HCT116 (cell line): Measurements from ENCODE around the gene FABP1. TPM values are rescaled to one million over a fixed set of nuclear protein-coding genes. Genes with fewer than 3 reads are reported as not detected.

Experiments
- ATAC-seq: fragments of 200-7000 bp; cut with Tn5 transposase; 2 replicates; pipeline ENCODE4 v1.9.1; 2020; ENCODE audit warnings: mild to moderate bottlenecking, moderate library complexity
- BruUV-seq: library from RNA; stranded (reverse); fragments of 400-500 nt; replicated peaks from 2 replicates; lab custom pipeline; 2021; lab: Mats Ljungman, UMichigan
- CTCF ChIA-PET: fragments of 300-600 bp; sonication (Branson Sonifier 250); formaldehyde crosslinking; loops from one replicate; lab custom pipeline; 2021; ENCODE audit warnings: antibody characterized with exemption; lab: Charles Lee
- POLR2A ChIA-PET: fragments of 300-600, 350-600 bp; sonication (Branson Sonifier 250); formaldehyde crosslinking; loops from one replicate; lab custom pipeline; 2021; ENCODE audit warnings: antibody characterized with exemption; lab: Charles Lee
- RAD21 ChIA-PET, 2 experiments: fragments of 300-600 bp; sonication (Branson Sonifier 250); formaldehyde crosslinking; loops; one replicate each; lab custom pipeline; 2023; ENCODE audit warnings: low total read pairs in 2 of 2; ENCODE audit not compliant: uncharacterized antibody in 2 of 2, unreplicated experiment in 2 of 2, low non-redundant PET in 1 of 2; lab: Charles Lee
- DNase-seq: peaks from one replicate; pipeline ENCODE4 v3.0.0-alpha.2; 2010; ENCODE audit warnings: low read depth, low spot score
- H2AFZ ChIP-seq: fragments of 200-600 bp; shearing (Covaris generic), sonication (generic); 2 replicates; pipeline ENCODE4 v1.6.1; 2017; ENCODE audit warnings: low read depth, mixed run types, mixed read lengths, antibody characterized with exemption, low read length; ENCODE audit not compliant: poor library complexity, severe bottlenecking
- H3K27ac ChIP-seq: 2 replicates; pipeline ENCODE4 v1.5.1; 2012; ENCODE audit warnings: low read depth, low read length
- H3K27me3 ChIP-seq: fragments of 200-600 bp; sonication (generic); 2 replicates; pipeline ENCODE4 v1.6.1; 2016; ENCODE audit warnings: mixed run types, low read length, mixed read lengths; ENCODE audit not compliant: insufficient read depth
- H3K36me3 ChIP-seq, 2 experiments: fragments of 200-500 bp in 1 of 2; fragments of 200-600 bp in 1 of 2; sonication (Bioruptor generic) in 1 of 2; sonication (generic) in 1 of 2; 2 replicates each; pipeline versions ENCODE4 v1.5.1 to v1.6.1; 2014 to 2016; ENCODE audit warnings: low read length in 2 of 2, inconsistent platforms in 1 of 2, mixed read lengths in 1 of 2, mixed run types in 1 of 2; ENCODE audit not compliant: insufficient read depth in 2 of 2, control insufficient read depth in 1 of 2
- H3K4me1 ChIP-seq, 2 experiments: fragments of 200-600 bp in 1 of 2; sonication (generic) in 1 of 2; 2 replicates each; pipeline versions ENCODE4 v1.5.1 to v1.6.1; 2012 to 2017; ENCODE audit warnings: low read length in 2 of 2, inconsistent platforms in 1 of 2, mild to moderate bottlenecking in 1 of 2, mixed read lengths in 1 of 2, mixed run types in 1 of 2, moderate library complexity in 1 of 2; ENCODE audit not compliant: insufficient read depth in 2 of 2, control insufficient read depth in 1 of 2
- H3K4me2 ChIP-seq: fragments of 200-600 bp; sonication (generic); 2 replicates; pipeline ENCODE4 v1.6.1; 2017; ENCODE audit warnings: mixed run types, low read length, mixed read lengths
- H3K4me3 ChIP-seq, 2 experiments: fragments of 200-600 bp in 1 of 2; sonication (generic) in 1 of 2; replicated peaks in 1 of 2; 2 replicates each; pipeline ENCODE4 v1.5.1; 2011 to 2016; ENCODE audit warnings: low read length in 2 of 2, control low read depth in 1 of 2, low read depth in 1 of 2, mild to moderate bottlenecking in 1 of 2, mixed read lengths in 1 of 2, mixed run types in 1 of 2
- H3K79me2 ChIP-seq: fragments of 200-600 bp; sonication (generic); 2 replicates; pipeline ENCODE4 v1.6.1; 2017; ENCODE audit warnings: mild to moderate bottlenecking, mixed run types, low read length, moderate library complexity, mixed read lengths; ENCODE audit not compliant: insufficient read depth
- H3K9ac ChIP-seq: fragments of 200-600 bp; sonication (generic); 2 replicates; pipeline ENCODE4 v1.6.1; 2016; ENCODE audit warnings: low read length, mixed read lengths
- H3K9me2 ChIP-seq: fragments of 200-600 bp; sonication (generic), shearing (Covaris generic); 2 replicates; pipeline ENCODE4 v1.6.1; 2017; ENCODE audit warnings: mixed run types, mild to moderate bottlenecking, moderate library complexity; ENCODE audit not compliant: insufficient read depth
- H3K9me3 ChIP-seq, 2 experiments: fragments of 200-500 bp in 1 of 2; fragments of 200-600 bp in 1 of 2; sonication (Bioruptor generic) in 1 of 2; sonication (generic) in 1 of 2; 2 replicates each; pipeline ENCODE4 v1.6.1; 2014 to 2017; ENCODE audit warnings: low read length in 2 of 2, mixed read lengths in 2 of 2, inconsistent platforms in 1 of 2, low read depth in 1 of 2, mild to moderate bottlenecking in 1 of 2, mixed run types in 1 of 2, moderate library complexity in 1 of 2; ENCODE audit not compliant: control insufficient read depth in 1 of 2, insufficient read depth in 1 of 2
- H4K20me1 ChIP-seq: fragments of 200-600 bp; sonication (generic), shearing (Covaris generic); 2 replicates; pipeline ENCODE4 v1.6.1; 2017; ENCODE audit warnings: mixed run types, mild to moderate bottlenecking, moderate library complexity; ENCODE audit not compliant: insufficient read depth
- EGR1 ChIP-seq: IDR thresholded peaks from 2 replicates; pipeline ENCODE4 v1.6.1; 2012; ENCODE audit warnings: low read depth
- POLR2AphosphoS5 ChIP-seq: IDR thresholded peaks from 2 replicates; pipeline ENCODE4 v1.6.1; 2011; ENCODE audit warnings: mild to moderate bottlenecking, low read depth, low read length, moderate library complexity
- RAD21 ChIP-seq: IDR thresholded peaks from 2 replicates; pipeline ENCODE4 v1.6.1; 2012; ENCODE audit warnings: low read depth, mild to moderate bottlenecking
- SRF ChIP-seq: IDR thresholded peaks from 2 replicates; pipeline ENCODE4 v1.6.1; 2012; ENCODE audit warnings: low read depth
- ZNF274 ChIP-seq: fragments of 200-500 bp; sonication (Bioruptor generic); IDR thresholded peaks from 2 replicates; pipeline ENCODE4 v1.6.1; 2014; ENCODE audit warnings: mild to moderate bottlenecking, low read depth, low read length, inconsistent platforms
- intact Hi-C: fragments of 100-400 bp; cut with micrococcal nuclease; formaldehyde crosslinking; loops from 2 replicates; pipeline ENCODE4 v1.10.0; 2022
- total RNA-seq: library from RNA; stranded (reverse); gene quantifications from one replicate; pipeline ENCODE4 v1.2.1, GENCODE V29; 2021; ENCODE audit not compliant: unreplicated experiment
- TF ChIP-seq, protein P1 (sequence below): IDR thresholded peaks from 2 replicates; pipeline ENCODE4 v1.6.1; 2012
- TF ChIP-seq, protein P2 (sequence below): IDR thresholded peaks from 2 replicates; pipeline ENCODE4 v1.6.1; 2012; ENCODE audit warnings: low read depth

The FABP1 gene
- total RNA-seq, 1 experiment from 2014 or later, result 0.61 TPM

DNA sequence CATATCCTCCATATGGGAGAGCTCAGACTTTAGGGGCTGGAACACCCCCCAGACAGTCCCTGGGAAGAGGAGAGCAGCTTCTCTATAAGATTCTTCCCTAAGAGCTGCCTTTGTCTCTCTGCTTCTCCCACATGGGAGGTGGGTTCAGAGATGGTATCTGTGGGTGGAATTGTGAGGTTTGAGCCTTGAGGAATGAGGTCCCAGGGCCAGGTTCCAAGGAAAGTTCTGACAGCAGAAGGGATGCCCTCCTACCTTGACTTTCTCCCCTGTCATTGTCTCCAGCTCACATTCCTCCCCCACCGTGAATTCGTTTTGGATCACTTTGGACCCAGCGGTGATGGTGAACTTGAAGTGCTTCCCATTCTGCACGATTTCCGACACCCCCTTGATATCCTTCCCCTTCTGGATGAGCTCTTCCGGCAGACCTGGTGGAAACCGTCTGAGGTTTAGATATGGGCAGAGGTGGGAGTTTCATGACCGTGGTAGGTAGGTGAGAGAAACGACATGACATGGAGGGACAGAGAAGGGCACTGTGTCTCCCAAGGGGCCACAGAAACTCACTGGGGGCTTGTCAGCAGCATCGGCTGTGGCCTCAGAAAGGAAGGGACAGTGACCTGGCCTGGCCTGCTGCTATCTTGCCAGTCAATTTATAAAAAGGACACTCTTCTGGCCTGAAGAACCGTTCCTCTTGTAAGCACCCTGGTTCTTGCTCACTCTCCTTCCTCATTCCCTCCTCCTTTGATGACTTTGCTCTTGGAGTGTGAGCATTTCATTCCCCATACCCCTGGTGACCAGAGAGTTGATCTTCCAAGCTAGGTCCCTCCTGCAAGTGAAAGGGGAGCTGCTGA lies 1.7 kb downstream of the FABP1 start:
- Histone ChIP-seq H3K27me3 (peaks cover 12% of the 10 kb centered on the region; the same call in 1 of the 2 replicates), H3K9me3 (no peaks in the 10 kb centered on the region), H3K79me2 (no peaks in the 10 kb centered on the region), H3K4me2 (no peak overlapping the region), H3K36me3 (no peaks in the 10 kb centered on the region), H4K20me1 (no peaks in the 10 kb centered on the region), H3K9me2 (no peaks in the 10 kb centered on the region), H3K4me3 (no peak overlapping the region), H3K4me1 (peaks cover 0 to 4% of the 10 kb centered on the region in 2 experiments; a peak in 1 of 4 replicates), H3K27ac (no peak overlapping the region), H2AFZ (no peak overlapping the region), H3K9ac (no peak overlapping the region)
- DNase-seq (no peak), ATAC-seq (no peak)
- TF ChIP-seq POLR2AphosphoS5, result no peak
- TF ChIP-seq ZNF274, result no peak
- TF ChIP-seq SRF, result no peak
- TF ChIP-seq EGR1, result no peak
- TF ChIP-seq, protein P1, sequence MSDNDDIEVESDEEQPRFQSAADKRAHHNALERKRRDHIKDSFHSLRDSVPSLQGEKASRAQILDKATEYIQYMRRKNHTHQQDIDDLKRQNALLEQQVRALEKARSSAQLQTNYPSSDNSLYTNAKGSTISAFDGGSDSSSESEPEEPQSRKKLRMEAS, result no peak
- TF ChIP-seq, protein P2, sequence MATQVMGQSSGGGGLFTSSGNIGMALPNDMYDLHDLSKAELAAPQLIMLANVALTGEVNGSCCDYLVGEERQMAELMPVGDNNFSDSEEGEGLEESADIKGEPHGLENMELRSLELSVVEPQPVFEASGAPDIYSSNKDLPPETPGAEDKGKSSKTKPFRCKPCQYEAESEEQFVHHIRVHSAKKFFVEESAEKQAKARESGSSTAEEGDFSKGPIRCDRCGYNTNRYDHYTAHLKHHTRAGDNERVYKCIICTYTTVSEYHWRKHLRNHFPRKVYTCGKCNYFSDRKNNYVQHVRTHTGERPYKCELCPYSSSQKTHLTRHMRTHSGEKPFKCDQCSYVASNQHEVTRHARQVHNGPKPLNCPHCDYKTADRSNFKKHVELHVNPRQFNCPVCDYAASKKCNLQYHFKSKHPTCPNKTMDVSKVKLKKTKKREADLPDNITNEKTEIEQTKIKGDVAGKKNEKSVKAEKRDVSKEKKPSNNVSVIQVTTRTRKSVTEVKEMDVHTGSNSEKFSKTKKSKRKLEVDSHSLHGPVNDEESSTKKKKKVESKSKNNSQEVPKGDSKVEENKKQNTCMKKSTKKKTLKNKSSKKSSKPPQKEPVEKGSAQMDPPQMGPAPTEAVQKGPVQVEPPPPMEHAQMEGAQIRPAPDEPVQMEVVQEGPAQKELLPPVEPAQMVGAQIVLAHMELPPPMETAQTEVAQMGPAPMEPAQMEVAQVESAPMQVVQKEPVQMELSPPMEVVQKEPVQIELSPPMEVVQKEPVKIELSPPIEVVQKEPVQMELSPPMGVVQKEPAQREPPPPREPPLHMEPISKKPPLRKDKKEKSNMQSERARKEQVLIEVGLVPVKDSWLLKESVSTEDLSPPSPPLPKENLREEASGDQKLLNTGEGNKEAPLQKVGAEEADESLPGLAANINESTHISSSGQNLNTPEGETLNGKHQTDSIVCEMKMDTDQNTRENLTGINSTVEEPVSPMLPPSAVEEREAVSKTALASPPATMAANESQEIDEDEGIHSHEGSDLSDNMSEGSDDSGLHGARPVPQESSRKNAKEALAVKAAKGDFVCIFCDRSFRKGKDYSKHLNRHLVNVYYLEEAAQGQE, result no peak
- TF ChIP-seq RAD21, result no peak
- POLR2A ChIA-PET, result no interaction called here
- CTCF ChIA-PET, result no interaction called here
- RAD21 ChIA-PET, result no interaction called here
- intact Hi-C loops, result no loop called here
- no TSS peak for BruUV-seq
